SU-DHL-6 (cell line): ENCODE measurements around the gene SMARCAD1.

Source experiments
- EZH2phosphoT487 ChIP-seq: fragments of 200-600 bp; sonication (generic), shearing (Covaris generic); conservative IDR thresholded peaks from 2 replicates; pipeline ENCODE4 v1.6.1; 2018; ENCODE audit warnings: mild to moderate bottlenecking, antibody characterized with exemption, low read length, moderate library complexity, mixed read lengths
- TF ChIP-seq, protein P1 (sequence below): fragments of 200-600 bp; sonication (generic); IDR thresholded peaks from one replicate; pipeline ENCODE4 v1.5.1; 2017; ENCODE audit warnings: antibody characterized with exemption, mild to moderate bottlenecking, low read length, moderate library complexity; ENCODE audit not compliant: insufficient read depth, poor library complexity, severe bottlenecking

DNA sequence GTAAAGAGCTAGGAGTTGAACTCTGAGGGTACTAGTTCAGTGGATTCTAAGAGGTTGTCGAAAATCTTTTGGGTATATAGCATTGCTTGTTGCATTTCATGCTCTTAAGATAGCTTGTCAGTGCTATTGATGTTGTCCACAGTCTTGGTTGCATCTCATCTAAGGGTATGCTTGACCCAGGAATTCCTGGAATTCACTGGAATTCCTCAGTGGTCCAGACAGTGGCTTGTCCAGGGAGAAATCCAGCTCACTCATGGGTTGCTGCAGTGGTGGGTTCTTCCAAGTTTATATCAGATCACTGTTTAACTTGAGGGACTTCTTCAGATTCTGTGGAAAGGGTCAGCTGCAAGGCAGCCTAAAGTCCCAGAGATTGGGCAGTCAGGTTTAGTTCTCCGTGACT lies 29.8 kb upstream of the SMARCAD1 start:
- TF ChIP-seq, protein P1, sequence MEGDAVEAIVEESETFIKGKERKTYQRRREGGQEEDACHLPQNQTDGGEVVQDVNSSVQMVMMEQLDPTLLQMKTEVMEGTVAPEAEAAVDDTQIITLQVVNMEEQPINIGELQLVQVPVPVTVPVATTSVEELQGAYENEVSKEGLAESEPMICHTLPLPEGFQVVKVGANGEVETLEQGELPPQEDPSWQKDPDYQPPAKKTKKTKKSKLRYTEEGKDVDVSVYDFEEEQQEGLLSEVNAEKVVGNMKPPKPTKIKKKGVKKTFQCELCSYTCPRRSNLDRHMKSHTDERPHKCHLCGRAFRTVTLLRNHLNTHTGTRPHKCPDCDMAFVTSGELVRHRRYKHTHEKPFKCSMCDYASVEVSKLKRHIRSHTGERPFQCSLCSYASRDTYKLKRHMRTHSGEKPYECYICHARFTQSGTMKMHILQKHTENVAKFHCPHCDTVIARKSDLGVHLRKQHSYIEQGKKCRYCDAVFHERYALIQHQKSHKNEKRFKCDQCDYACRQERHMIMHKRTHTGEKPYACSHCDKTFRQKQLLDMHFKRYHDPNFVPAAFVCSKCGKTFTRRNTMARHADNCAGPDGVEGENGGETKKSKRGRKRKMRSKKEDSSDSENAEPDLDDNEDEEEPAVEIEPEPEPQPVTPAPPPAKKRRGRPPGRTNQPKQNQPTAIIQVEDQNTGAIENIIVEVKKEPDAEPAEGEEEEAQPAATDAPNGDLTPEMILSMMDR: no peak
- no peak for TF ChIP-seq EZH2phosphoT487
